Omental fat pad (tissue), 4 donors: ENCODE measurements around the gene FSTL4. TPM values are rescaled to one million over a fixed set of nuclear protein-coding genes. Genes with fewer than 3 reads are reported as not detected.

ENCODE experiments used
- ATAC-seq: fragments of 150-250 bp; one replicate; pipeline ENCODE4 v1.9.1; 2016; ENCODE audit warnings: mild to moderate bottlenecking, moderate library complexity; ENCODE audit not compliant: low FRiP score
- DNase-seq: peaks from one replicate; pipeline ENCODE4 v3.0.0-alpha.2; 2019; ENCODE audit warnings: low spot score
- total RNA-seq, 4 donors: library from RNA; depleted of rRNA; stranded (reverse); fragments of >200 nt; gene quantifications; one replicate each; pipeline ENCODE4 v1.1.0, GENCODE V29; 2016
- TF ChIP-seq, protein P1 (sequence below), 3 donors: fragments of 450-650 bp; IDR thresholded peaks; one replicate each; pipeline ENCODE4 v1.5.1; 2016 to 2017; ENCODE audit warnings: antibody characterized with exemption in 3 of 3, mild to moderate bottlenecking in 3 of 3, moderate library complexity in 2 of 3

FSTL4 gene
- total RNA-seq, 4 donors from 2014 or later = 0.32 TPM; not detected in 3

DNA sequence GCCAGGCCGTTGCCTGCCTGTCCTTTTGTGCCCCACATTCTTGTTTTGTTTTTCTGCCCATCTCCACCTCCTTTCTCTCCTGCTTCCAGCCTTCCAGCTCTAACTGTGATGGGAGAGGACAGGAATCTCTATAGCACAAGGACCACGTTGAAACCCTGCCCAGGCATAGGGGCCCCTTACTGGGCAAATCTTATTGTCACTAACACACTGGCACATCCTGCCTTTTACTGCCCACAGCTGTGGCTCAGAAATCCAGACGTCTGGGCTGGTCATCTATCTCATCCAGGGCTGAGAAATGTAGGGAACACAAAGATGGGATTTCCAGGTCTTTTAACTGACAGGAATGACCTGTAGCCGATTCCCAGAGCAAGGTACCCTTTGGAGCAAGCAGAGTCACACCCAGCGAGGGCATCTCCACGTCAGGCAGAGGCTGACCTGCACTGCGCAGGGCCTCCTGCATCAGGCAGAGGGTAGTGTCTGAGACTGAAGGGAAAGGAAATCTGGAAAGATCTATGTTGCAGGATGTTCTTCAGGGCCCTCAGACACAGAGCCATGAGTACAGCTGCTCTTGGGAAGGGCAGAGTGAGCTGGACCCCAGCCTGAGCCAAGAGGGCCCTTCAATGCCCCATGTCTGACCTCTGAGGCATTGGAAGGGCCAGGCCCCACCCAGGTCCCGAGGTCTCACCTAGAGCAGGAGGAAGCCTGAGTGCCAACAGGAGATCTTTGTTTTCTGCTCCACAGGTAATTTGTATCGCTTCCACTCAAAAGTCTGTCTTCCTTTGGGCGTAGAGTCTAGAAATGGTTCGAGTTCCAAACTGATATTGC lies 278.8 kb downstream of the FSTL4 start:
- ATAC-seq (no peak), DNase-seq (no peak)
- TF ChIP-seq, protein P1, sequence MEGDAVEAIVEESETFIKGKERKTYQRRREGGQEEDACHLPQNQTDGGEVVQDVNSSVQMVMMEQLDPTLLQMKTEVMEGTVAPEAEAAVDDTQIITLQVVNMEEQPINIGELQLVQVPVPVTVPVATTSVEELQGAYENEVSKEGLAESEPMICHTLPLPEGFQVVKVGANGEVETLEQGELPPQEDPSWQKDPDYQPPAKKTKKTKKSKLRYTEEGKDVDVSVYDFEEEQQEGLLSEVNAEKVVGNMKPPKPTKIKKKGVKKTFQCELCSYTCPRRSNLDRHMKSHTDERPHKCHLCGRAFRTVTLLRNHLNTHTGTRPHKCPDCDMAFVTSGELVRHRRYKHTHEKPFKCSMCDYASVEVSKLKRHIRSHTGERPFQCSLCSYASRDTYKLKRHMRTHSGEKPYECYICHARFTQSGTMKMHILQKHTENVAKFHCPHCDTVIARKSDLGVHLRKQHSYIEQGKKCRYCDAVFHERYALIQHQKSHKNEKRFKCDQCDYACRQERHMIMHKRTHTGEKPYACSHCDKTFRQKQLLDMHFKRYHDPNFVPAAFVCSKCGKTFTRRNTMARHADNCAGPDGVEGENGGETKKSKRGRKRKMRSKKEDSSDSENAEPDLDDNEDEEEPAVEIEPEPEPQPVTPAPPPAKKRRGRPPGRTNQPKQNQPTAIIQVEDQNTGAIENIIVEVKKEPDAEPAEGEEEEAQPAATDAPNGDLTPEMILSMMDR (IDR thresholded peaks at IDR 0.05) = no peak

DNA sequence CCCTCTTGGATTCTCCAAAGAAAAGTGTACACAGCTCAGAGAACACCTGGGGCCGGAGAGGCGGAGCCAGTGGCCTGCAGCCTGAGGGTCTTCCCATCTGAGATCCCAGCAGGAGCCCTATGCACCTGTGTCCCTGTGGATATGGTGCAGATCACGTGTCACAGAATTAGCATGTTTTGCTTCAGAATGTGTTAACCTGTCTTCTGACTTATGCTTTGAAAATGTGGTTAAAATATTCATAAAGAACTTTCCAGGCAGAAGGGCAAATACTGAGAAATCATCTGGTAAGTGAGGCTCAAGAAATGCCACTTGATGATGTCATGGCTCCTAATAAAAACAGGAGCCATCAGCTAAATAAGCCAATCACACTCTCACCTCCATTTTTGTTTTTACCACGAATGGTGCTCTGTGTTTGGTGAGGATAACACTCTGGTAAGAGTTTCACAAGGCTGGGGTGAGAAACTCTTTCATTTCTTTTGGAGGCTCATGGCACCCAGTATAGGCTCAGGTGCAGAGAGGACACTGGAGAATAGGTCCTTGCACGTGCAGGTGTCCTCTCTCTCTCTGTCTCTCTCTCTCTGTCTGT lies 279.8 kb downstream of the FSTL4 start:
- no peak for DNase-seq
- TF ChIP-seq, protein P1 (IDR thresholded peaks at IDR 0.05) = no peak
- no peak for ATAC-seq

DNA sequence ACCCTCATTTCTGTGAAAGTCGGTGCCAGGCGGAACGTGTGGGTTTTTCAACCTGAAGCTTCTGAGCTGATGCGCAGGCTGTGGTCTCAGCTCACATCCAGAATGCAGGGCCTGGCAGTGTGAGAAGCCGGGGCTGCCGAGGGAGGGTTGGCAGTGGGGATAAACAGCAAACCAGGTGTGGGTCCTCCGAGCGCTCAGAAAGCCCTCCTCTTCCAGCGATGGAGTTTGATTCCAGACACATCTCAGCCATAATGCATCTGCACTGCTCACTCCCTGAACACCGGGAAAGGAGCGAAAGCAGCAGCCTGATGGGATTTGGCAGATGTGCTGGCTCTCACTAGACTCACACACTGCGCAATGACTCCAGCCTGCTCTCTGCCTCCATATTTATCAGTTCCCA lies 280.4 kb downstream of the FSTL4 start:
- ATAC-seq (no peak), DNase-seq (no peak)
- TF ChIP-seq, protein P1 (IDR thresholded peaks at IDR 0.05) = no peak

DNA sequence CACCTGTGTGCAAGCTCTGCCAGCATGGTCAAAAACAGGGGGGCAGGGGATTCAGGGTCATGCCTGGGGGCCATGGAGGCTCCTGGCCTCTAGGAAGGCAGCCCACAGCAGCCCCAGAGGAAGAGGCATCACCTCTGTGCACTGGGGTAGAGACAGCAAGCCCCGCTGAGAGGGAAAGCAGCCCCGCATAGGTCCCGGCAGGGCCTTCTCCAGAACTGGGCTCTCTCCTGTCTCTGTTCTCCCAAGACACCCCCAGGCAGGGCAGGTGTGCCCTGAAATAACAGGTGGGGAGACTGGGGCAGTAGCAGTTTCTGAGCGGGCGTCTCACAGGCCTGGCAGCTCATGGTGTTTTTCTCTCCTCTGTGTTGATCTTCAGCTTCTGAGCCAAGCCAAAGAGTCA lies 281.4 kb downstream of the FSTL4 start:
- DNase-seq (no peak), ATAC-seq (no peak)
- TF ChIP-seq, protein P1 (IDR thresholded peaks at IDR 0.05) = no peak

DNA sequence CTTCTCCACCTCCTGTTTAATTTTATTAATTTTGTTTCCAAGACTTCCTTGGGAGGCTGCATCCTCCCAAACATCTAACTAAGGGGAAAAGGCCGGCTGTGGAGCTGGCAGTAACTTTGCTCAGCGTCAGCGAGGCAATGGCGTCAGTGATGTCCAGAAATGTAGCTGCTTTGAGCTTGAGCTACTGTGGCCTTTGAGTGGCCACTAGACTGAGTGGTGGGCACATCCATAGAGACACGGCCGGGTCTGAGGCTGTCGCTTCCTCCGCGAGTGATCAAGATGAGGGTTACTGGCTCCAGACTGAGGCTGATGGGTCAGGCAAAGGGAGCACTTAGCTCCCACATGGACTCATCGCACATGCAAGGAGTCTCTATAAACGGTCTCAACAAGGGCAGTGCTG lies 283.5 kb downstream of the FSTL4 start:
- DNase-seq (no peak), ATAC-seq (no peak)
- TF ChIP-seq, protein P1 (IDR thresholded peaks at IDR 0.05) = no peak

DNA sequence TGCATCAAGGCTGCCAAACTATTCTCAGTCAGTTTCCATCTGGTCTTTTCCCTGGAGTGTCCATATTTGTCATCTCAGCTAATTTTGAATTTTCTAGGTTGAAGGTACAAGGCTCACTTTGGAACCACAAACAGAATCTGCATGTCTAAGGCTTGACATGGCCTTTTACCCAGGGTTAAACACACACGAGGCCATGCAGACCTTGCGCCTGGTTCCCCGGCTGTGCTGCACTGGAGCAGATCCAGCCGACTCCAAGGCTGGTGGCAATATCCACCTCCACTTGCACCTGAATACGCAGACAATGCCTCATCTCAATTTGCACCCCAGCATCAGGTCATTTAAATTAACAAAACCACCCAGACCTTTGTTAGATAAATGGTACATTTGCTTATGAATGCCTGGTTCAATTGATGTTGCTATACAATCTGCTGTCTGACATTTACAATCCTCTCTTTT lies 284.4 kb downstream of the FSTL4 start:
- ATAC-seq = no peak
- DNase-seq = no peak
- TF ChIP-seq, protein P1 (IDR thresholded peaks at IDR 0.05) = no peak

DNA sequence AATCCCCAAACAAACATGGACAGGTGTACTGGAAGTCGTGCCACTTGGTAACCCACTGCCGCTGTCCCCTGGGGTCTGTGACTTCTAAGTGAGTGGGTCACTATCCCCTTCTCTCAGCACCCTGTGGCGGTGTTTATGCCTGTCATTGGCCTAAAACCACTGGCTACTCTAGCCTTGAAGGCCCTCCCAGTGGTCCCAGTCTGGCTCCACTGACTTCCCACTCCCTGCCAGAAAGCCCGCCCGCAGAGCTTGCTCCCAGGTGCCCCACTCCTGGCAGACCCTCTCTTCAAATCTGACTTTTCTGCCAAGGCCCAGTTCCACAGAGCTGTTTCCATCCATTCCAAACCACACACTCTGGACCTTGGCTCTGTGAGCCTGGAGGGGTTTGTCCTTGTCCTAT lies 286.0 kb downstream of the FSTL4 start:
- DNase-seq = no peak
- TF ChIP-seq, protein P1 (IDR thresholded peaks at IDR 0.05) = no peak
- no peak for ATAC-seq
